Measurements from ENCODE around the gene HSF5.

Gene HSF5

GRCh38 chr17:58377093-58377601 is 111.1 kb downstream of the HSF5 start:
- no peak overlapping the region for H3K27ac Mint-ChIP-seq
- peaks cover 56% of the 10 kb centered on the region for H3K4me1 Mint-ChIP-seq (ENCODE audit: low read depth)
- no peaks in the 10 kb centered on the region for H3K27me3 Mint-ChIP-seq (ENCODE audit: low read depth)
- H3K9me3 Mint-ChIP-seq, result no peaks in the 10 kb centered on the region
- no peak for DNase-seq (ENCODE audit: low spot score)
- H3K36me3 Mint-ChIP-seq (ENCODE audit: low read depth), result peaks cover 11% of the 10 kb centered on the region
- no peak overlapping the region for H3K4me3 Mint-ChIP-seq

GRCh38 chr17:58376472-58377000 is 111.7 kb downstream of the HSF5 start:
- no peaks in the 10 kb centered on the region for H3K9me3 Mint-ChIP-seq
- H3K4me3 Mint-ChIP-seq, result no peak overlapping the region
- DNase-seq (ENCODE audit: low spot score), result no peak
- H3K27me3 Mint-ChIP-seq (ENCODE audit: low read depth), result no peaks in the 10 kb centered on the region
- peaks cover 54% of the 10 kb centered on the region for H3K4me1 Mint-ChIP-seq (ENCODE audit: low read depth)
- H3K27ac Mint-ChIP-seq, result no peak overlapping the region
- H3K36me3 Mint-ChIP-seq (ENCODE audit: low read depth), result peaks cover 7% of the 10 kb centered on the region

- DNase-seq (ENCODE audit: low spot score), result no peak
- H3K27me3 Mint-ChIP-seq (ENCODE audit: low read depth), result no peaks in the 10 kb centered on the region
- H3K4me3 Mint-ChIP-seq, result no peak overlapping the region
- H3K4me1 Mint-ChIP-seq (ENCODE audit: low read depth), result peaks cover 52% of the 10 kb centered on the region
- no peaks in the 10 kb centered on the region for H3K9me3 Mint-ChIP-seq
- peaks cover 4% of the 10 kb centered on the region for H3K36me3 Mint-ChIP-seq (ENCODE audit: low read depth)
- no peak overlapping the region for H3K27ac Mint-ChIP-seq
These were observed 112.4 kb downstream of the HSF5 start for GRCh38 chr17:58375811-58376210.

GRCh38 chr17:58375256-58375655 is 113.0 kb downstream of the HSF5 start:
- no peaks in the 10 kb centered on the region for H3K27me3 Mint-ChIP-seq (ENCODE audit: low read depth)
- peaks cover 4% of the 10 kb centered on the region for H3K36me3 Mint-ChIP-seq (ENCODE audit: low read depth)
- DNase-seq (ENCODE audit: low spot score), result no peak
- peaks cover 51% of the 10 kb centered on the region for H3K4me1 Mint-ChIP-seq (ENCODE audit: low read depth)
- no peak overlapping the region for H3K27ac Mint-ChIP-seq
- H3K9me3 Mint-ChIP-seq, result no peaks in the 10 kb centered on the region
- no peak overlapping the region for H3K4me3 Mint-ChIP-seq

- no peaks in the 10 kb centered on the region for H3K9me3 Mint-ChIP-seq
- H3K36me3 Mint-ChIP-seq (ENCODE audit: low read depth), result peaks cover 8% of the 10 kb centered on the region
- H3K4me1 Mint-ChIP-seq (ENCODE audit: low read depth), result peaks cover 40% of the 10 kb centered on the region
- no peak overlapping the region for H3K4me3 Mint-ChIP-seq
- DNase-seq (ENCODE audit: low spot score), result no peak
- no peak overlapping the region for H3K27ac Mint-ChIP-seq
- H3K27me3 Mint-ChIP-seq (ENCODE audit: low read depth), result no peaks in the 10 kb centered on the region
These were observed 114.3 kb downstream of the HSF5 start for GRCh38 chr17:58373923-58374322.

GRCh38 chr17:58373003-58373402 is 115.2 kb downstream of the HSF5 start:
- Mint-ChIP-seq H3K9me3 (no peaks in the 10 kb centered on the region), H3K4me3 (no peak overlapping the region), H3K36me3 (ENCODE audit: low read depth) (peaks cover 8% of the 10 kb centered on the region), H3K4me1 (ENCODE audit: low read depth) (peaks cover 35% of the 10 kb centered on the region), H3K27me3 (ENCODE audit: low read depth) (no peaks in the 10 kb centered on the region), H3K27ac (no peak overlapping the region)
- no peak for DNase-seq (ENCODE audit: low spot score)

GRCh38 chr17:58371300-58371950 is 116.8 kb downstream of the HSF5 start:
- H3K4me1 Mint-ChIP-seq (ENCODE audit: low read depth), result peaks cover 26% of the 10 kb centered on the region
- no peak overlapping the region for H3K4me3 Mint-ChIP-seq
- no peak for DNase-seq (ENCODE audit: low spot score)
- H3K27me3 Mint-ChIP-seq (ENCODE audit: low read depth), result no peaks in the 10 kb centered on the region
- no peaks in the 10 kb centered on the region for H3K9me3 Mint-ChIP-seq
- H3K27ac Mint-ChIP-seq, result peak overlapping the region; percentile 7
- peaks cover 8% of the 10 kb centered on the region for H3K36me3 Mint-ChIP-seq (ENCODE audit: low read depth)

GRCh38 chr17:58370716-58371115 is 117.5 kb downstream of the HSF5 start:
- no peak overlapping the region for H3K27ac Mint-ChIP-seq

GRCh38 chr17:58370309-58370708 is 117.9 kb downstream of the HSF5 start:
- DNase-seq (ENCODE audit: low spot score), result no peak
- H3K27me3 Mint-ChIP-seq (ENCODE audit: low read depth), result no peaks in the 10 kb centered on the region
- no peaks in the 10 kb centered on the region for H3K9me3 Mint-ChIP-seq
- peaks cover 23% of the 10 kb centered on the region for H3K4me1 Mint-ChIP-seq (ENCODE audit: low read depth)
- H3K36me3 Mint-ChIP-seq (ENCODE audit: low read depth), result peaks cover 8% of the 10 kb centered on the region
- no peak overlapping the region for H3K4me3 Mint-ChIP-seq
- no peak overlapping the region for H3K27ac Mint-ChIP-seq

More at GRCh38 chr17:58370716-58371115, 117.5 kb downstream of the HSF5 start:
- peaks cover 26% of the 10 kb centered on the region for H3K4me1 Mint-ChIP-seq (ENCODE audit: low read depth)
- H3K4me3 Mint-ChIP-seq, result no peak overlapping the region
- no peaks in the 10 kb centered on the region for H3K27me3 Mint-ChIP-seq (ENCODE audit: low read depth)
- no peaks in the 10 kb centered on the region for H3K9me3 Mint-ChIP-seq
- DNase-seq (ENCODE audit: low spot score), result no peak
- peaks cover 8% of the 10 kb centered on the region for H3K36me3 Mint-ChIP-seq (ENCODE audit: low read depth)
